SK-N-SH treated with all-trans-retinoic acid at 6 μM for 48 hours (cell line): ENCODE data around the gene ORC5.

Source experiments
- ATAC-seq: fragments of 200-7000 bp; cut with Tn5 transposase; 3 replicates; pipeline ENCODE4 v1.9.1; 2020; ENCODE audit warnings: mild to moderate bottlenecking, moderate library complexity
- ARNTL ChIP-seq: fragments of 450-650 bp; formaldehyde crosslinking; IDR thresholded peaks from 2 replicates; pipeline ENCODE4 v1.5.0; 2020; ENCODE audit warnings: low read depth, mild to moderate bottlenecking, moderate library complexity, borderline replicate concordance
- BACH2 ChIP-seq: fragments of 250-450 bp; sonication (Bioruptor Pico); IDR thresholded peaks from 2 replicates; pipeline ENCODE4 v1.9.0; 2021; ENCODE audit warnings: mild to moderate bottlenecking, borderline replicate concordance
- CREB5 ChIP-seq: fragments of 250-450 bp; sonication (Bioruptor Pico); IDR thresholded peaks from 2 replicates; pipeline ENCODE4 v1.5.1; 2020; ENCODE audit warnings: low read depth, mild to moderate bottlenecking, moderate library complexity
- CSDC2 ChIP-seq: fragments of 250-450 bp; sonication (Bioruptor Pico); IDR thresholded peaks from 2 replicates; pipeline ENCODE4 v1.5.0; 2020; ENCODE audit warnings: mild to moderate bottlenecking, moderate library complexity
- CSRNP3 ChIP-seq: fragments of 250-450 bp; sonication (Bioruptor Pico); IDR thresholded peaks from 2 replicates; pipeline ENCODE4 v1.5.1; 2021; ENCODE audit warnings: mild to moderate bottlenecking, moderate library complexity
- ESRRG ChIP-seq: fragments of 250-450 bp; sonication (Bioruptor Pico); IDR thresholded peaks from 2 replicates; pipeline ENCODE4 v1.6.1; 2021; ENCODE audit warnings: mild to moderate bottlenecking
- GLIS3 ChIP-seq: fragments of 250-450 bp; sonication (Bioruptor Pico); IDR thresholded peaks from 2 replicates; pipeline ENCODE4 v1.5.0; 2020; ENCODE audit warnings: mild to moderate bottlenecking, moderate library complexity
- ISL1 ChIP-seq: fragments of 250-450 bp; sonication (Bioruptor Pico); IDR thresholded peaks from 2 replicates; pipeline ENCODE4 v2.1.2; 2022; ENCODE audit warnings: mild to moderate bottlenecking, moderate library complexity
- OSR1 ChIP-seq: fragments of 250-450 bp; sonication (Bioruptor Pico); IDR thresholded peaks from 2 replicates; pipeline ENCODE4 v1.8.0; 2022; ENCODE audit warnings: moderate library complexity, mild to moderate bottlenecking, inconsistent platforms
- PATZ1 ChIP-seq: fragments of 250-450 bp; sonication (Bioruptor Pico); IDR thresholded peaks from 2 replicates; pipeline ENCODE4 v1.8.0; 2020; ENCODE audit warnings: mild to moderate bottlenecking, moderate library complexity, borderline replicate concordance
- POU6F1 ChIP-seq: fragments of 250-450 bp; sonication (Bioruptor Pico); IDR thresholded peaks from 2 replicates; pipeline ENCODE4 v1.8.0; 2021; ENCODE audit warnings: low read depth, mild to moderate bottlenecking, moderate library complexity, borderline replicate concordance
- PPARA ChIP-seq: fragments of 250-450 bp; sonication (Bioruptor Pico); IDR thresholded peaks from 2 replicates; pipeline ENCODE4 v1.5.0; 2020; ENCODE audit warnings: mild to moderate bottlenecking, borderline replicate concordance
- RARB ChIP-seq: fragments of 250-450 bp; sonication (Bioruptor Pico); IDR thresholded peaks from 2 replicates; pipeline ENCODE4 v1.8.0; 2021; ENCODE audit warnings: mild to moderate bottlenecking, moderate library complexity
- SNAI2 ChIP-seq: fragments of 250-450 bp; sonication (Bioruptor Pico); IDR thresholded peaks from 2 replicates; pipeline ENCODE4 v1.5.0; 2020; ENCODE audit warnings: mild to moderate bottlenecking, moderate library complexity
- TCF4 ChIP-seq: fragments of 250-450 bp; sonication (Bioruptor Pico); IDR thresholded peaks from 2 replicates; pipeline ENCODE4 v1.8.0; 2021; ENCODE audit warnings: mild to moderate bottlenecking, moderate library complexity, borderline replicate concordance
- TOX ChIP-seq: fragments of 250-450 bp; sonication (Bioruptor Pico); IDR thresholded peaks from 2 replicates; pipeline ENCODE4 v1.8.0; 2021; ENCODE audit warnings: mild to moderate bottlenecking, moderate library complexity, borderline replicate concordance
- ZC3H10 ChIP-seq: fragments of 250-450 bp; sonication (Bioruptor Pico); IDR thresholded peaks from 2 replicates; pipeline ENCODE4 v1.5.1; 2021; ENCODE audit warnings: mild to moderate bottlenecking, moderate library complexity
- ZFP3 ChIP-seq: fragments of 250-450 bp; sonication (Bioruptor Pico); IDR thresholded peaks from 2 replicates; pipeline ENCODE4 v1.5.0; 2020; ENCODE audit warnings: mild to moderate bottlenecking, moderate library complexity
- ZFP30 ChIP-seq: fragments of 450-650 bp; formaldehyde crosslinking; IDR thresholded peaks from 2 replicates; pipeline ENCODE4 v1.5.0; 2022; ENCODE audit warnings: mild to moderate bottlenecking, moderate library complexity
- ZNF565 ChIP-seq: fragments of 450-650 bp; formaldehyde crosslinking; conservative IDR thresholded peaks from 2 replicates; pipeline ENCODE4 v1.5.0; 2020; ENCODE audit warnings: low read depth, mild to moderate bottlenecking, moderate library complexity
- ZNF70 ChIP-seq: fragments of 450-650 bp; formaldehyde crosslinking; IDR thresholded peaks from 2 replicates; pipeline ENCODE4 v1.5.0; 2020; ENCODE audit warnings: mild to moderate bottlenecking, moderate library complexity
- ZNF8 ChIP-seq: fragments of 450-650 bp; formaldehyde crosslinking; IDR thresholded peaks from 2 replicates; pipeline ENCODE4 v1.5.0; 2020; ENCODE audit warnings: mild to moderate bottlenecking, moderate library complexity

The ORC5 gene

GRCh38 chr7:104230606-104231005, 22.8 kb upstream of the ORC5 start (continued):
- TF ChIP-seq CREB5 (CRISPR knock-in tag) (no peak), ARNTL (CRISPR knock-in tag) (no peak)
- TF ChIP-seq, all 23 proteins: peak for 0

GRCh38 chr7:104228442-104228841, 20.6 kb upstream of the ORC5 start:
- ATAC-seq: no peak
- TF ChIP-seq ZNF565 (CRISPR knock-in tag) (no peak), ZFP30 (CRISPR knock-in tag) (no peak), ZNF70 (no peak), PATZ1 (CRISPR knock-in tag) (no peak), BACH2 (CRISPR knock-in tag) (no peak), POU6F1 (CRISPR knock-in tag) (no peak), SNAI2 (CRISPR knock-in tag) (no peak)

GRCh38 chr7:104225451-104225850, 17.6 kb upstream of the ORC5 start:
- no peak for ATAC-seq
- no peak for TF ChIP-seq RARB (CRISPR knock-in tag)
- no peak for TF ChIP-seq PPARA (CRISPR knock-in tag)
- no peak for TF ChIP-seq TCF4 (CRISPR knock-in tag)
- no peak for TF ChIP-seq TOX
- no peak for TF ChIP-seq ZFP3 (CRISPR knock-in tag)
- no peak for TF ChIP-seq ISL1
- TF ChIP-seq ZC3H10 (CRISPR knock-in tag): no peak
- TF ChIP-seq BACH2 (CRISPR knock-in tag): no peak
- no peak for TF ChIP-seq CSDC2 (CRISPR knock-in tag)
- no peak for TF ChIP-seq CREB5 (CRISPR knock-in tag)
- TF ChIP-seq ZFP30 (CRISPR knock-in tag): no peak
- TF ChIP-seq ESRRG (CRISPR knock-in tag): no peak
- no peak for TF ChIP-seq POU6F1 (CRISPR knock-in tag)

GRCh38 chr7:104217620-104218019, 9.8 kb upstream of the ORC5 start:
- no peak for ATAC-seq
- TF ChIP-seq CREB5 (CRISPR knock-in tag) (no peak), ZNF565 (CRISPR knock-in tag) (no peak), PPARA (CRISPR knock-in tag) (no peak), ZNF70 (no peak), SNAI2 (CRISPR knock-in tag) (no peak), OSR1 (CRISPR knock-in tag) (no peak), ESRRG (CRISPR knock-in tag) (no peak), CSRNP3 (CRISPR knock-in tag) (no peak), GLIS3 (no peak), ZNF8 (no peak), POU6F1 (CRISPR knock-in tag) (no peak), ARNTL (CRISPR knock-in tag) (no peak), BACH2 (CRISPR knock-in tag) (no peak), ISL1 (no peak)
